ENCODE data around the gene METTL8.

GRCh38 chr2:171345971-171346722 is 87.6 kb downstream of the METTL8 start:
- TF ChIP-seq CTCF (IDR thresholded peaks at IDR 0.05) (no peak), POLR2A (IDR thresholded peaks at IDR 0.05) (no peak)
